HepG2 (cell line): ENCODE measurements around the gene SRCIN1. TPM values are rescaled to one million over a fixed set of nuclear protein-coding genes. Genes with fewer than 3 reads are reported as not detected.

ENCODE experiments used
- CBX1 ChIP-seq: IDR thresholded peaks from one replicate; pipeline ENCODE4 v1.6.1; 2016; ENCODE audit warnings: antibody characterized with exemption, low read depth
- IRF2 ChIP-seq: IDR thresholded peaks from 2 replicates; pipeline ENCODE4 v1.6.1; 2018; ENCODE audit warnings: missing genetic modification reagents, missing compliant biosample characterization
- KDM5B ChIP-seq: sonication (generic); formaldehyde crosslinking; IDR thresholded peaks from 2 replicates; pipeline ENCODE4 v1.4.0; 2020; ENCODE audit warnings: missing genetic modification reagents, mild to moderate bottlenecking, borderline replicate concordance
- MLXIP ChIP-seq: sonication (generic); formaldehyde crosslinking; IDR thresholded peaks from 2 replicates; pipeline ENCODE4 v1.9.0; 2021; ENCODE audit warnings: missing genetic modification reagents, borderline replicate concordance
- PHF5A ChIP-seq: IDR thresholded peaks from one replicate; pipeline ENCODE4 v1.6.1; 2018; ENCODE audit warnings: low read depth, missing genetic modification reagents; ENCODE audit not compliant: unreplicated experiment
- SRSF4 ChIP-seq: fragments of 200-400 bp; formaldehyde crosslinking; IDR thresholded peaks from one replicate; pipeline ENCODE4 v1.6.1; 2018; ENCODE audit warnings: mild to moderate bottlenecking, low read depth, low read length, moderate library complexity; ENCODE audit not compliant: poor library complexity, severe bottlenecking
- SRY ChIP-seq: sonication (generic); formaldehyde crosslinking; IDR thresholded peaks from 2 replicates; pipeline ENCODE4 v1.8.0; 2022; ENCODE audit warnings: mild to moderate bottlenecking, missing genetic modification reagents
- TBP ChIP-seq: sonication (generic); formaldehyde crosslinking; IDR thresholded peaks from 2 replicates; pipeline ENCODE4 v1.5.0; 2020; ENCODE audit warnings: missing genetic modification reagents
- ZFP90 ChIP-seq: sonication (generic); formaldehyde crosslinking; IDR thresholded peaks from 2 replicates; pipeline ENCODE4 v1.8.0; 2022; ENCODE audit warnings: missing genetic modification reagents, mild to moderate bottlenecking, inconsistent platforms, borderline replicate concordance
- ZNF326 ChIP-seq: sonication (generic); formaldehyde crosslinking; IDR thresholded peaks from 2 replicates; pipeline ENCODE4 v1.4.0; 2020; ENCODE audit warnings: missing genetic modification reagents, borderline replicate concordance
- ZNF33B ChIP-seq: sonication (generic); formaldehyde crosslinking; IDR thresholded peaks from 2 replicates; pipeline ENCODE4 v1.5.1; 2020; ENCODE audit warnings: mild to moderate bottlenecking, missing genetic modification reagents
- ZNF34 ChIP-seq: sonication (generic); formaldehyde crosslinking; IDR thresholded peaks from 2 replicates; pipeline ENCODE4 v1.4.0; 2020; ENCODE audit warnings: mild to moderate bottlenecking, missing genetic modification reagents, borderline replicate concordance
- ZNF652 ChIP-seq: IDR thresholded peaks from 2 replicates; pipeline ENCODE4 v1.6.1; 2016; ENCODE audit warnings: low read depth, borderline replicate concordance
- ZNF780A ChIP-seq: sonication (generic); formaldehyde crosslinking; IDR thresholded peaks from 2 replicates; pipeline ENCODE4 v1.8.0; 2022; ENCODE audit warnings: mild to moderate bottlenecking, missing genetic modification reagents, moderate library complexity
- polyA plus RNA-seq, 8 experiments: library from polyadenylated mRNA; depleted of rRNA in 3 of 8; stranded (reverse) in 7 of 8; unstranded in 1 of 8; fragments of >200 nt; fragmentation: Illumina TruSeq in 4 of 8; extraction: Trizol in 4 of 8; gene quantifications; 2 replicates each; pipeline versions ENCODE4 v1.2.1 to v1.2.3, GENCODE V29; 2011 to 2016; ENCODE audit warnings: low read depth in 4 of 8, missing spikeins in 1 of 8, mixed read lengths in 1 of 8; ENCODE audit not compliant: insufficient read depth in 1 of 8
- total RNA-seq, 5 experiments: library from RNA; depleted of rRNA; stranded (reverse); fragments of >200 nt; fragmentation: Illumina TruSeq; extraction: Trizol; gene quantifications; 2 replicates each; pipeline ENCODE4 v1.2.3, GENCODE V29; 2016; ENCODE audit warnings: low read depth in 1 of 5
- TF ChIP-seq, protein P1 (sequence below): sonication (generic); formaldehyde crosslinking; IDR thresholded peaks from 2 replicates; pipeline ENCODE4 v1.4.0; 2020; ENCODE audit warnings: missing genetic modification reagents
- TF ChIP-seq, protein P2 (sequence below): sonication (generic); formaldehyde crosslinking; IDR thresholded peaks from 2 replicates; pipeline ENCODE4 v1.5.0; 2020; ENCODE audit warnings: missing genetic modification reagents
- TF ChIP-seq, protein P3 (sequence below): sonication (generic); formaldehyde crosslinking; IDR thresholded peaks from 2 replicates; pipeline ENCODE4 v1.5.0; 2020; ENCODE audit warnings: mild to moderate bottlenecking, missing genetic modification reagents
- TF ChIP-seq, protein P4 (sequence below): sonication (generic); formaldehyde crosslinking; IDR thresholded peaks from 2 replicates; pipeline ENCODE4 v1.5.1; 2020; ENCODE audit warnings: mild to moderate bottlenecking, moderate library complexity, missing genetic modification reagents

The SRCIN1 gene
- total and polyA plus RNA-seq, 2 of the 13 experiments (the other 11 are each of a cell fraction or from before 2014, with no cell fraction given): 1.2 to 9.6 TPM

GRCh38 chr17:38557836-38558727 lies 47.7 kb downstream of the SRCIN1 start (continued):
- TF ChIP-seq, protein P1, sequence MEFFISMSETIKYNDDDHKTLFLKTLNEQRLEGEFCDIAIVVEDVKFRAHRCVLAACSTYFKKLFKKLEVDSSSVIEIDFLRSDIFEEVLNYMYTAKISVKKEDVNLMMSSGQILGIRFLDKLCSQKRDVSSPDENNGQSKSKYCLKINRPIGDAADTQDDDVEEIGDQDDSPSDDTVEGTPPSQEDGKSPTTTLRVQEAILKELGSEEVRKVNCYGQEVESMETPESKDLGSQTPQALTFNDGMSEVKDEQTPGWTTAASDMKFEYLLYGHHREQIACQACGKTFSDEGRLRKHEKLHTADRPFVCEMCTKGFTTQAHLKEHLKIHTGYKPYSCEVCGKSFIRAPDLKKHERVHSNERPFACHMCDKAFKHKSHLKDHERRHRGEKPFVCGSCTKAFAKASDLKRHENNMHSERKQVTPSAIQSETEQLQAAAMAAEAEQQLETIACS (CRISPR knock-in tag): peak; percentile 53; the same call in 1 of the 2 replicates
- TF ChIP-seq, protein P2, sequence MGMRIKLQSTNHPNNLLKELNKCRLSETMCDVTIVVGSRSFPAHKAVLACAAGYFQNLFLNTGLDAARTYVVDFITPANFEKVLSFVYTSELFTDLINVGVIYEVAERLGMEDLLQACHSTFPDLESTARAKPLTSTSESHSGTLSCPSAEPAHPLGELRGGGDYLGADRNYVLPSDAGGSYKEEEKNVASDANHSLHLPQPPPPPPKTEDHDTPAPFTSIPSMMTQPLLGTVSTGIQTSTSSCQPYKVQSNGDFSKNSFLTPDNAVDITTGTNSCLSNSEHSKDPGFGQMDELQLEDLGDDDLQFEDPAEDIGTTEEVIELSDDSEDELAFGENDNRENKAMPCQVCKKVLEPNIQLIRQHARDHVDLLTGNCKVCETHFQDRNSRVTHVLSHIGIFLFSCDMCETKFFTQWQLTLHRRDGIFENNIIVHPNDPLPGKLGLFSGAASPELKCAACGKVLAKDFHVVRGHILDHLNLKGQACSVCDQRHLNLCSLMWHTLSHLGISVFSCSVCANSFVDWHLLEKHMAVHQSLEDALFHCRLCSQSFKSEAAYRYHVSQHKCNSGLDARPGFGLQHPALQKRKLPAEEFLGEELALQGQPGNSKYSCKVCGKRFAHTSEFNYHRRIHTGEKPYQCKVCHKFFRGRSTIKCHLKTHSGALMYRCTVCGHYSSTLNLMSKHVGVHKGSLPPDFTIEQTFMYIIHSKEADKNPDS (CRISPR knock-in tag): no peak
- TF ChIP-seq SRSF4 (no peak), ZNF780A (CRISPR knock-in tag) (no peak), PHF5A (CRISPR knock-in tag) (no peak), MLXIP (CRISPR knock-in tag) (no peak), TBP (CRISPR knock-in tag) (no peak), IRF2 (CRISPR knock-in tag) (peak; percentile 40; the same call in 1 of the 2 replicates), CBX1 (no peak), ZNF34 (CRISPR knock-in tag) (0 out of 2 replicates have a peak, but pooled peaks have one; percentile 63), ZNF326 (no peak), ZFP90 (CRISPR knock-in tag) (no peak), SRY (CRISPR knock-in tag) (no peak), KDM5B (peak; percentile 67; the same call in 1 of the 2 replicates), ZNF33B (CRISPR knock-in tag) (0 out of 2 replicates have a peak, but pooled peaks have one; percentile 66), ZNF652 (CRISPR knock-in tag) (peak; percentile 40; the same call in 1 of the 2 replicates)
- TF ChIP-seq, protein P3, sequence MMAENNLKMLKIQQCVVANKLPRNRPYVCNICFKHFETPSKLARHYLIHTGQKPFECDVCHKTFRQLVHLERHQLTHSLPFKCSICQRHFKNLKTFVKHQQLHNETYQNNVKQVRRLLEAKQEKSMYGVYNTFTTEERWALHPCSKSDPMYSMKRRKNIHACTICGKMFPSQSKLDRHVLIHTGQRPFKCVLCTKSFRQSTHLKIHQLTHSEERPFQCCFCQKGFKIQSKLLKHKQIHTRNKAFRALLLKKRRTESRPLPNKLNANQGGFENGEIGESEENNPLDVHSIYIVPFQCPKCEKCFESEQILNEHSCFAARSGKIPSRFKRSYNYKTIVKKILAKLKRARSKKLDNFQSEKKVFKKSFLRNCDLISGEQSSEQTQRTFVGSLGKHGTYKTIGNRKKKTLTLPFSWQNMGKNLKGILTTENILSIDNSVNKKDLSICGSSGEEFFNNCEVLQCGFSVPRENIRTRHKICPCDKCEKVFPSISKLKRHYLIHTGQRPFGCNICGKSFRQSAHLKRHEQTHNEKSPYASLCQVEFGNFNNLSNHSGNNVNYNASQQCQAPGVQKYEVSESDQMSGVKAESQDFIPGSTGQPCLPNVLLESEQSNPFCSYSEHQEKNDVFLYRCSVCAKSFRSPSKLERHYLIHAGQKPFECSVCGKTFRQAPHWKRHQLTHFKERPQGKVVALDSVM (CRISPR knock-in tag): no peak
- TF ChIP-seq, protein P4, sequence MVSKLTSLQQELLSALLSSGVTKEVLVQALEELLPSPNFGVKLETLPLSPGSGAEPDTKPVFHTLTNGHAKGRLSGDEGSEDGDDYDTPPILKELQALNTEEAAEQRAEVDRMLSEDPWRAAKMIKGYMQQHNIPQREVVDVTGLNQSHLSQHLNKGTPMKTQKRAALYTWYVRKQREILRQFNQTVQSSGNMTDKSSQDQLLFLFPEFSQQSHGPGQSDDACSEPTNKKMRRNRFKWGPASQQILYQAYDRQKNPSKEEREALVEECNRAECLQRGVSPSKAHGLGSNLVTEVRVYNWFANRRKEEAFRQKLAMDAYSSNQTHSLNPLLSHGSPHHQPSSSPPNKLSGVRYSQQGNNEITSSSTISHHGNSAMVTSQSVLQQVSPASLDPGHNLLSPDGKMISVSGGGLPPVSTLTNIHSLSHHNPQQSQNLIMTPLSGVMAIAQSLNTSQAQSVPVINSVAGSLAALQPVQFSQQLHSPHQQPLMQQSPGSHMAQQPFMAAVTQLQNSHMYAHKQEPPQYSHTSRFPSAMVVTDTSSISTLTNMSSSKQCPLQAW (CRISPR knock-in tag): peak; percentile 96
